ENCODE measurements around the gene SOX4.

DNA sequence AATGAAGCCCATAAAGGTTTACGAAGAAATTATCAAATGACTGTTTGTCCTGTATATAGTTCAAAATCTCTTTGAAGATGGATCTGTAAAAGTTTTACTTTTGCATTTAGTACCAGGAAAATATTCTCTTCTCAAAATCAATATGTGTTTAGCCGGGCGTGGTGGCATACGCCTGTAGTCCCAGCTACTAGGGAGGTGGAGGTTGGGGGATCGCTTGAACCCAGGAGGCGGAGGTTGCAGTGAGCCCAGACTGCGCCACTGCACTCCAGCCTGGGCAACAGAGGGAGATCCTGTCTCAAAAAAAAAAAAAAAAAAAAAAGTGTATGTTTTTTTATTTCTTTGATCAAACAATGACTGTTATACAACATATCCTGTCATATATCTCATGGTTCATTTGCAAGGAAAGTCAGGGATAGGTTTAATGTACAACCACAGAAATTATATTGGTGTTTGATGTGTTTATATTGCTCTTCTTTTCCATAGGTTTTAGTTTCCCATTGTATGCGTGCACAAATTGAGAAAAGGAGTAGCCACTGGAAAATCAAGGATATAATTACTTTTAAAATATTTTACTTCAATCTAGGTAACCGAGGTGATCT is 40.1 kb downstream of the SOX4 start:
- TF ChIP-seq EZH2 (IDR thresholded peaks at IDR 0.05) (no peak), EZH2phosphoT487 (IDR thresholded peaks at IDR 0.05) (no peak)
- TF ChIP-seq, protein P1, sequence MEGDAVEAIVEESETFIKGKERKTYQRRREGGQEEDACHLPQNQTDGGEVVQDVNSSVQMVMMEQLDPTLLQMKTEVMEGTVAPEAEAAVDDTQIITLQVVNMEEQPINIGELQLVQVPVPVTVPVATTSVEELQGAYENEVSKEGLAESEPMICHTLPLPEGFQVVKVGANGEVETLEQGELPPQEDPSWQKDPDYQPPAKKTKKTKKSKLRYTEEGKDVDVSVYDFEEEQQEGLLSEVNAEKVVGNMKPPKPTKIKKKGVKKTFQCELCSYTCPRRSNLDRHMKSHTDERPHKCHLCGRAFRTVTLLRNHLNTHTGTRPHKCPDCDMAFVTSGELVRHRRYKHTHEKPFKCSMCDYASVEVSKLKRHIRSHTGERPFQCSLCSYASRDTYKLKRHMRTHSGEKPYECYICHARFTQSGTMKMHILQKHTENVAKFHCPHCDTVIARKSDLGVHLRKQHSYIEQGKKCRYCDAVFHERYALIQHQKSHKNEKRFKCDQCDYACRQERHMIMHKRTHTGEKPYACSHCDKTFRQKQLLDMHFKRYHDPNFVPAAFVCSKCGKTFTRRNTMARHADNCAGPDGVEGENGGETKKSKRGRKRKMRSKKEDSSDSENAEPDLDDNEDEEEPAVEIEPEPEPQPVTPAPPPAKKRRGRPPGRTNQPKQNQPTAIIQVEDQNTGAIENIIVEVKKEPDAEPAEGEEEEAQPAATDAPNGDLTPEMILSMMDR (IDR thresholded peaks at IDR 0.05) = no peak
